SK-N-SH (cell line): ENCODE data around the gene PLA2G6.

Source experiments
- CHD2 ChIP-seq: fragments of 150-350 bp; IDR thresholded peaks from 2 replicates; pipeline ENCODE4 v1.6.1; 2018; ENCODE audit warnings: low read length; ENCODE audit not compliant: partially characterized antibody
- ELF1 ChIP-seq: IDR thresholded peaks from 2 replicates; pipeline ENCODE4 v1.4.0; 2012
- GABPA ChIP-seq: IDR thresholded peaks from 2 replicates; pipeline ENCODE4 v1.4.0; 2012; ENCODE audit warnings: low read depth, mild to moderate bottlenecking
- MXI1 ChIP-seq: IDR thresholded peaks from 2 replicates; pipeline ENCODE4 v1.6.1; 2012; ENCODE audit warnings: mild to moderate bottlenecking, low read depth, low read length, improper control_type of control experiment
- RAD21 ChIP-seq: IDR thresholded peaks from 2 replicates; pipeline ENCODE4 v1.6.1; 2012; ENCODE audit warnings: mild to moderate bottlenecking, low read length
- SMC3 ChIP-seq: IDR thresholded peaks from 2 replicates; pipeline ENCODE4 v1.6.1; 2012; ENCODE audit warnings: low read depth, low read length, improper control_type of control experiment
- TAF1 ChIP-seq: IDR thresholded peaks from 2 replicates; pipeline ENCODE4 v1.6.1; 2012; ENCODE audit warnings: low read depth, mild to moderate bottlenecking, low read length, moderate library complexity, borderline replicate concordance
- TEAD4 ChIP-seq: IDR thresholded peaks from 2 replicates; pipeline ENCODE4 v1.4.0; 2012; ENCODE audit warnings: mild to moderate bottlenecking, borderline replicate concordance; ENCODE audit not compliant: insufficient read depth
- YY1 ChIP-seq: IDR thresholded peaks from 2 replicates; pipeline ENCODE4 v1.4.0; 2012; ENCODE audit warnings: low read depth, mild to moderate bottlenecking
- TF ChIP-seq, protein P1 (sequence below): fragments of 200-600 bp; sonication (generic); IDR thresholded peaks from 2 replicates; pipeline ENCODE4 v1.6.1; 2017; ENCODE audit warnings: antibody characterized with exemption, mild to moderate bottlenecking, moderate library complexity
- TF ChIP-seq, protein P2 (sequence below): IDR thresholded peaks from 2 replicates; pipeline ENCODE4 v1.6.1; 2012; ENCODE audit warnings: mild to moderate bottlenecking, low read depth, low read length, moderate library complexity
- TF ChIP-seq, protein P3 (sequence below): IDR thresholded peaks from 2 replicates; pipeline ENCODE4; 2012
- TF ChIP-seq, protein P4 (sequence below): IDR thresholded peaks from 2 replicates; pipeline ENCODE4 v1.4.0; 2012; ENCODE audit warnings: low read depth, borderline replicate concordance
- TF ChIP-seq, protein P5 (sequence below): IDR thresholded peaks from 2 replicates; pipeline ENCODE4 v1.4.0; 2012; ENCODE audit warnings: low read depth, borderline replicate concordance

DNA sequence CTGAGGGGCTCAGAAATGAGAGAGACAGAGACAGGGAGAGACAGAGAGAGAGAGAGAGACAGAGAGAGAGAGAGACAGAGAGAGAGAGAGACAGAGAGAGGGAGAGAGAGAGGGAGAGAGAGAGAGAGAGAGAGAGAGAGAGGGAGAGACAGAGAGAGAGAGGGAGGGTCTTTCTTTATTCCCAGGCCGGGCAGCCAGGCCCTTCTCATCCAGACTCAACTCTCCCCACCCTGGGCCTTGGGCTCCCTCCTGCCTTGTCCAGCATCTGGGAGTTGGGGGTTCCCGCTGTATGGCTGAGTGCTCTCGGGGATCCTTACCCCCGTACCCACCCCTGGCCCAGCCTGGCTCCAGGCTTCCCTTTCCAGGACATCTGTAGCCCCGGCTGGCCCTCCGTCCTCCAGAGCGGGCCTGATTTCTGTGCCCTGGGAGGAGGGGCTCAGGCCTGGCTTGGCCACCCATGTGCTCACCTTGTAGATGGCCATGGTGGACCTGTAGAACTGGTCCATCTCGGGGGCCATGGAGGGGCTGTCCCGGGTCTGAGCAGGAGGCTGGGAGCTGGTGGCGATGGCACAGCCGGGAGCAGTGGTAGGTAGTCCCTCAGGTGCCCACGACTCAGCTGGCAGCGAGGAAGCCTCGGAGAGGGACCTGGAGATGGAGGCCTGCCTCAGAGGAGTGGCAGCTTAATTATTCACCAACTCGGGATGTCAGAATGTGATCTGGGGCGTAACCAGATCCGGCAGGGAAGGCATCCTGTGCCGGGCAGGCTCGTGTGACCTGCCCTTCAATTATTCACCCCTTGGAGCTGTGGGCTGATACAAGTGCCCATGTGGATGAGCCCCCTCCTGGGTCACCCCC lies 71.4 kb downstream of the PLA2G6 start, which contains the start of gene BAIAP2L2:
- TF ChIP-seq TAF1 = no peak
- TF ChIP-seq YY1 = no peak
- TF ChIP-seq, protein P1, sequence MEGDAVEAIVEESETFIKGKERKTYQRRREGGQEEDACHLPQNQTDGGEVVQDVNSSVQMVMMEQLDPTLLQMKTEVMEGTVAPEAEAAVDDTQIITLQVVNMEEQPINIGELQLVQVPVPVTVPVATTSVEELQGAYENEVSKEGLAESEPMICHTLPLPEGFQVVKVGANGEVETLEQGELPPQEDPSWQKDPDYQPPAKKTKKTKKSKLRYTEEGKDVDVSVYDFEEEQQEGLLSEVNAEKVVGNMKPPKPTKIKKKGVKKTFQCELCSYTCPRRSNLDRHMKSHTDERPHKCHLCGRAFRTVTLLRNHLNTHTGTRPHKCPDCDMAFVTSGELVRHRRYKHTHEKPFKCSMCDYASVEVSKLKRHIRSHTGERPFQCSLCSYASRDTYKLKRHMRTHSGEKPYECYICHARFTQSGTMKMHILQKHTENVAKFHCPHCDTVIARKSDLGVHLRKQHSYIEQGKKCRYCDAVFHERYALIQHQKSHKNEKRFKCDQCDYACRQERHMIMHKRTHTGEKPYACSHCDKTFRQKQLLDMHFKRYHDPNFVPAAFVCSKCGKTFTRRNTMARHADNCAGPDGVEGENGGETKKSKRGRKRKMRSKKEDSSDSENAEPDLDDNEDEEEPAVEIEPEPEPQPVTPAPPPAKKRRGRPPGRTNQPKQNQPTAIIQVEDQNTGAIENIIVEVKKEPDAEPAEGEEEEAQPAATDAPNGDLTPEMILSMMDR = no peak
- TF ChIP-seq RAD21 = no peak
- no peak for TF ChIP-seq TEAD4
- no peak for TF ChIP-seq CHD2
- TF ChIP-seq, protein P2, sequence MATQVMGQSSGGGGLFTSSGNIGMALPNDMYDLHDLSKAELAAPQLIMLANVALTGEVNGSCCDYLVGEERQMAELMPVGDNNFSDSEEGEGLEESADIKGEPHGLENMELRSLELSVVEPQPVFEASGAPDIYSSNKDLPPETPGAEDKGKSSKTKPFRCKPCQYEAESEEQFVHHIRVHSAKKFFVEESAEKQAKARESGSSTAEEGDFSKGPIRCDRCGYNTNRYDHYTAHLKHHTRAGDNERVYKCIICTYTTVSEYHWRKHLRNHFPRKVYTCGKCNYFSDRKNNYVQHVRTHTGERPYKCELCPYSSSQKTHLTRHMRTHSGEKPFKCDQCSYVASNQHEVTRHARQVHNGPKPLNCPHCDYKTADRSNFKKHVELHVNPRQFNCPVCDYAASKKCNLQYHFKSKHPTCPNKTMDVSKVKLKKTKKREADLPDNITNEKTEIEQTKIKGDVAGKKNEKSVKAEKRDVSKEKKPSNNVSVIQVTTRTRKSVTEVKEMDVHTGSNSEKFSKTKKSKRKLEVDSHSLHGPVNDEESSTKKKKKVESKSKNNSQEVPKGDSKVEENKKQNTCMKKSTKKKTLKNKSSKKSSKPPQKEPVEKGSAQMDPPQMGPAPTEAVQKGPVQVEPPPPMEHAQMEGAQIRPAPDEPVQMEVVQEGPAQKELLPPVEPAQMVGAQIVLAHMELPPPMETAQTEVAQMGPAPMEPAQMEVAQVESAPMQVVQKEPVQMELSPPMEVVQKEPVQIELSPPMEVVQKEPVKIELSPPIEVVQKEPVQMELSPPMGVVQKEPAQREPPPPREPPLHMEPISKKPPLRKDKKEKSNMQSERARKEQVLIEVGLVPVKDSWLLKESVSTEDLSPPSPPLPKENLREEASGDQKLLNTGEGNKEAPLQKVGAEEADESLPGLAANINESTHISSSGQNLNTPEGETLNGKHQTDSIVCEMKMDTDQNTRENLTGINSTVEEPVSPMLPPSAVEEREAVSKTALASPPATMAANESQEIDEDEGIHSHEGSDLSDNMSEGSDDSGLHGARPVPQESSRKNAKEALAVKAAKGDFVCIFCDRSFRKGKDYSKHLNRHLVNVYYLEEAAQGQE = no peak
- TF ChIP-seq SMC3 = no peak
- TF ChIP-seq, protein P3, sequence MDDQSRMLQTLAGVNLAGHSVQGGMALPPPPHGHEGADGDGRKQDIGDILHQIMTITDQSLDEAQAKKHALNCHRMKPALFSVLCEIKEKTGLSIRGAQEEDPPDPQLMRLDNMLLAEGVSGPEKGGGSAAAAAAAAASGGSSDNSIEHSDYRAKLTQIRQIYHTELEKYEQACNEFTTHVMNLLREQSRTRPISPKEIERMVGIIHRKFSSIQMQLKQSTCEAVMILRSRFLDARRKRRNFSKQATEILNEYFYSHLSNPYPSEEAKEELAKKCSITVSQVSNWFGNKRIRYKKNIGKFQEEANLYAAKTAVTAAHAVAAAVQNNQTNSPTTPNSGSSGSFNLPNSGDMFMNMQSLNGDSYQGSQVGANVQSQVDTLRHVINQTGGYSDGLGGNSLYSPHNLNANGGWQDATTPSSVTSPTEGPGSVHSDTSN = no peak
- no peak for TF ChIP-seq MXI1
- TF ChIP-seq, protein P4, sequence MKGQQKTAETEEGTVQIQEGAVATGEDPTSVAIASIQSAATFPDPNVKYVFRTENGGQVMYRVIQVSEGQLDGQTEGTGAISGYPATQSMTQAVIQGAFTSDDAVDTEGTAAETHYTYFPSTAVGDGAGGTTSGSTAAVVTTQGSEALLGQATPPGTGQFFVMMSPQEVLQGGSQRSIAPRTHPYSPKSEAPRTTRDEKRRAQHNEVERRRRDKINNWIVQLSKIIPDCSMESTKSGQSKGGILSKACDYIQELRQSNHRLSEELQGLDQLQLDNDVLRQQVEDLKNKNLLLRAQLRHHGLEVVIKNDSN = no peak
- TF ChIP-seq ELF1 = no peak
- TF ChIP-seq GABPA = no peak
- TF ChIP-seq, protein P5, sequence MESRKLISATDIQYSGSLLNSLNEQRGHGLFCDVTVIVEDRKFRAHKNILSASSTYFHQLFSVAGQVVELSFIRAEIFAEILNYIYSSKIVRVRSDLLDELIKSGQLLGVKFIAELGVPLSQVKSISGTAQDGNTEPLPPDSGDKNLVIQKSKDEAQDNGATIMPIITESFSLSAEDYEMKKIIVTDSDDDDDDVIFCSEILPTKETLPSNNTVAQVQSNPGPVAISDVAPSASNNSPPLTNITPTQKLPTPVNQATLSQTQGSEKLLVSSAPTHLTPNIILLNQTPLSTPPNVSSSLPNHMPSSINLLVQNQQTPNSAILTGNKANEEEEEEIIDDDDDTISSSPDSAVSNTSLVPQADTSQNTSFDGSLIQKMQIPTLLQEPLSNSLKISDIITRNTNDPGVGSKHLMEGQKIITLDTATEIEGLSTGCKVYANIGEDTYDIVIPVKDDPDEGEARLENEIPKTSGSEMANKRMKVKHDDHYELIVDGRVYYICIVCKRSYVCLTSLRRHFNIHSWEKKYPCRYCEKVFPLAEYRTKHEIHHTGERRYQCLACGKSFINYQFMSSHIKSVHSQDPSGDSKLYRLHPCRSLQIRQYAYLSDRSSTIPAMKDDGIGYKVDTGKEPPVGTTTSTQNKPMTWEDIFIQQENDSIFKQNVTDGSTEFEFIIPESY = no peak
